OCI-LY1 (cell line): Measurements from ENCODE around the gene IGLL5.

Experiments
- CTCF ChIP-seq: fragments of 200-600 bp; sonication (generic), shearing (Covaris generic); IDR thresholded peaks from 2 replicates; pipeline ENCODE4 v1.5.1; 2017; ENCODE audit warnings: mild to moderate bottlenecking, antibody characterized with exemption, low read length, moderate library complexity, mixed read lengths
- EZH2 ChIP-seq: fragments of 200-600 bp; sonication (generic), shearing (Covaris generic); IDR thresholded peaks from 2 replicates; pipeline ENCODE4 v1.8.0; 2017; ENCODE audit warnings: borderline replicate concordance, mixed run types, mild to moderate bottlenecking, antibody characterized with exemption, low read length, moderate library complexity, mixed read lengths

GRCh38 chr22:22839570-22840314, 47.9 kb upstream of the IGLL5 start:
- TF ChIP-seq CTCF: no peak
- TF ChIP-seq EZH2: no peak
